Right renal pelvis (tissue), 4 donors: ENCODE data around the gene ACOT8. TPM values are rescaled to one million over a fixed set of nuclear protein-coding genes. Genes with fewer than 3 reads are reported as not detected.
"Not testable (repeated sequence)": the region's sequence is repeated elsewhere in the genome, so short reads cannot be mapped to it uniquely, and the experiment has no call there.

ENCODE experiments used
- DNase-seq, 4 donors: peaks; one replicate each; pipeline ENCODE4 v3.0.0-alpha.2; 2013; ENCODE audit warnings: low read depth in 4 of 4, low spot score in 3 of 4, missing footprints in 1 of 4
- polyA plus RNA-seq, 4 donors: library from polyadenylated mRNA; unstranded; fragments of 120-200 nt; gene quantifications; one replicate each; pipeline ENCODE4 v1.2.1, GENCODE V29; 2013; ENCODE audit not compliant: insufficient read length in 4 of 4

The ACOT8 gene
- polyA plus RNA-seq, 4 donors = 23.2 to 28.9 (median 24.5) TPM

- no peak for DNase-seq
These were observed 24.6 kb downstream of the ACOT8 start for GRCh38 chr20:45832619-45833018.

- DNase-seq = not testable (repeated sequence)
These were observed 27.5 kb downstream of the ACOT8 start for GRCh38 chr20:45829673-45830106.

- no peak for DNase-seq
These were observed 28.6 kb downstream of the ACOT8 start for GRCh38 chr20:45828589-45828988.

- no peak for DNase-seq
These were observed 29.5 kb downstream of the ACOT8 start for GRCh38 chr20:45827712-45828111.

GRCh38 chr20:45827030-45827652 is 30.1 kb downstream of the ACOT8 start, which contains the start of gene TNNC2:
Gene TNNC2 (minus strand): TSS chr20:45827312. CDS start chr20:45827248, 64 bp downstream.
- DNase-seq = no peak

- no peak for DNase-seq
These were observed 30.7 kb downstream of the ACOT8 start for GRCh38 chr20:45826381-45827019.

GRCh38 chr20:45823949-45824835 is 33.0 kb downstream of the ACOT8 start:
- DNase-seq = no peak

- no peak for DNase-seq
These were observed 34.3 kb downstream of the ACOT8 start for GRCh38 chr20:45822857-45823256.

GRCh38 chr20:45821947-45822346 is 35.2 kb downstream of the ACOT8 start:
- no peak for DNase-seq

- DNase-seq = no peak
These were observed 37.7 kb downstream of the ACOT8 start for GRCh38 chr20:45819466-45819865.

- DNase-seq = no peak
These were observed 39.0 kb downstream of the ACOT8 start for GRCh38 chr20:45818239-45818638.

- DNase-seq = no peak
These were observed 39.6 kb downstream of the ACOT8 start for GRCh38 chr20:45817376-45818194.

GRCh38 chr20:45816951-45817350 is 40.2 kb downstream of the ACOT8 start:
- no peak for DNase-seq

- no peak for DNase-seq
These were observed 42.9 kb downstream of the ACOT8 start for GRCh38 chr20:45814314-45814713.

GRCh38 chr20:45813489-45813888 is 43.7 kb downstream of the ACOT8 start:
- DNase-seq = no peak

- DNase-seq = no peak
These were observed 44.2 kb downstream of the ACOT8 start for GRCh38 chr20:45813006-45813340.

- DNase-seq = peak; percentile 95 to 99 (median 98)
These were observed 44.8 kb downstream of the ACOT8 start, which contains the start of gene UBE2C for GRCh38 chr20:45812157-45813005. Gene UBE2C (plus strand): TSS chr20:45812644. CDS start chr20:45812696, 52 bp downstream.

GRCh38 chr20:45810191-45810970 is 46.8 kb downstream of the ACOT8 start:
- no peak for DNase-seq

GRCh38 chr20:45801851-45802250 is 55.3 kb downstream of the ACOT8 start:
- DNase-seq = no peak
